HepG2 (cell line): ENCODE results near the gene RELL1. TPM values are rescaled to one million over a fixed set of nuclear protein-coding genes. Genes with fewer than 3 reads are reported as not detected.
A peak's percentile ranks its signal among the peaks of the same experiment; 100 is the strongest.

Experiments used
- DRAP1 ChIP-seq: IDR thresholded peaks from 2 replicates; pipeline ENCODE4 v1.6.1; 2016; ENCODE audit warnings: missing genetic modification reagents, missing compliant biosample characterization
- GLMP ChIP-seq: sonication (generic); formaldehyde crosslinking; IDR thresholded peaks from 2 replicates; pipeline ENCODE4 v1.9.0; 2021; ENCODE audit warnings: missing genetic modification reagents, mild to moderate bottlenecking, borderline replicate concordance
- HCFC1 ChIP-seq: fragments of 150-350 bp; IDR thresholded peaks from 2 replicates; pipeline ENCODE4 v1.6.1; 2014; ENCODE audit warnings: low read depth, low read length
- KDM5B ChIP-seq: sonication (generic); formaldehyde crosslinking; IDR thresholded peaks from 2 replicates; pipeline ENCODE4 v1.4.0; 2020; ENCODE audit warnings: missing genetic modification reagents, mild to moderate bottlenecking, borderline replicate concordance
- NONO ChIP-seq, 2 experiments: fragments of 450-650 bp in 1 of 2; sonication (generic) in 1 of 2; formaldehyde crosslinking in 1 of 2; IDR thresholded peaks in 1 of 2; conservative IDR thresholded peaks in 1 of 2; 2 replicates each; pipeline versions ENCODE4 v1.6.1 to v1.8.0; 2017 to 2022; ENCODE audit warnings: mild to moderate bottlenecking in 1 of 2, missing genetic modification reagents in 1 of 2, moderate library complexity in 1 of 2
- PHF5A ChIP-seq: IDR thresholded peaks from one replicate; pipeline ENCODE4 v1.6.1; 2018; ENCODE audit warnings: low read depth, missing genetic modification reagents; ENCODE audit not compliant: unreplicated experiment
- PRDM15 ChIP-seq: sonication (generic); formaldehyde crosslinking; IDR thresholded peaks from 2 replicates; pipeline ENCODE4 v1.4.0; 2020; ENCODE audit warnings: missing genetic modification reagents
- SMAD3 ChIP-seq: sonication (generic); formaldehyde crosslinking; IDR thresholded peaks from 2 replicates; pipeline ENCODE4 v1.4.0; 2020; ENCODE audit warnings: missing genetic modification reagents
- SNRNP70 ChIP-seq: fragments of 200-400 bp; formaldehyde crosslinking; IDR thresholded peaks from 2 replicates; pipeline ENCODE4 v1.6.1; 2017; ENCODE audit warnings: mild to moderate bottlenecking, low read depth, low read length, moderate library complexity
- YEATS2 ChIP-seq: sonication (generic); formaldehyde crosslinking; IDR thresholded peaks from 2 replicates; pipeline ENCODE4 v1.4.0; 2020; ENCODE audit warnings: missing genetic modification reagents, borderline replicate concordance
- ZBTB25 ChIP-seq: IDR thresholded peaks from 2 replicates; pipeline ENCODE4 v1.6.1; 2018; ENCODE audit warnings: missing genetic modification reagents
- ZBTB34 ChIP-seq: sonication (generic); formaldehyde crosslinking; IDR thresholded peaks from 2 replicates; pipeline ENCODE4 v1.8.0; 2022; ENCODE audit warnings: mild to moderate bottlenecking, missing genetic modification reagents
- ZMYM3 ChIP-seq: sonication (generic); formaldehyde crosslinking; IDR thresholded peaks from 2 replicates; pipeline ENCODE4 v1.5.1; 2020; ENCODE audit warnings: mild to moderate bottlenecking, missing genetic modification reagents
- ZNF333 ChIP-seq: sonication (generic); formaldehyde crosslinking; IDR thresholded peaks from 2 replicates; pipeline ENCODE4 v1.4.0; 2020; ENCODE audit warnings: mild to moderate bottlenecking, missing genetic modification reagents, borderline replicate concordance
- ZNF644 ChIP-seq: IDR thresholded peaks from 2 replicates; pipeline ENCODE4 v1.6.1; 2016; ENCODE audit warnings: low read depth
- ZNF770 ChIP-seq: sonication (generic); formaldehyde crosslinking; IDR thresholded peaks from 2 replicates; pipeline ENCODE4 v1.5.0; 2020; ENCODE audit warnings: mild to moderate bottlenecking, missing genetic modification reagents
- ZSCAN20 ChIP-seq: sonication (generic); formaldehyde crosslinking; IDR thresholded peaks from 2 replicates; pipeline ENCODE4 v1.4.0; 2020; ENCODE audit warnings: missing genetic modification reagents, mild to moderate bottlenecking, borderline replicate concordance
- polyA plus RNA-seq, 8 experiments: library from polyadenylated mRNA; depleted of rRNA in 3 of 8; stranded (reverse) in 7 of 8; unstranded in 1 of 8; fragments of >200 nt; fragmentation: Illumina TruSeq in 4 of 8; extraction: Trizol in 4 of 8; gene quantifications; 2 replicates each; pipeline versions ENCODE4 v1.2.1 to v1.2.3, GENCODE V29; 2011 to 2016; ENCODE audit warnings: low read depth in 4 of 8, missing spikeins in 1 of 8, mixed read lengths in 1 of 8; ENCODE audit not compliant: insufficient read depth in 1 of 8
- total RNA-seq, 5 experiments: library from RNA; depleted of rRNA; stranded (reverse); fragments of >200 nt; fragmentation: Illumina TruSeq; extraction: Trizol; gene quantifications; 2 replicates each; pipeline ENCODE4 v1.2.3, GENCODE V29; 2016; ENCODE audit warnings: low read depth in 1 of 5

The RELL1 gene
- total and polyA plus RNA-seq, 2 of the 13 experiments (the other 11 are each of a cell fraction or from before 2014, with no cell fraction given) = 8.4 to 58.4 TPM

- TF ChIP-seq ZBTB34 (no peak), DRAP1 (CRISPR knock-in tag) (no peak), SMAD3 (CRISPR knock-in tag) (no peak), SNRNP70 (no peak), ZNF770 (no peak), GLMP (CRISPR knock-in tag) (no peak), KDM5B (CRISPR knock-in tag) (no peak), PRDM15 (CRISPR knock-in tag) (no peak), ZBTB25 (no peak), ZSCAN20 (no peak), ZMYM3 (CRISPR knock-in tag) (no peak), PHF5A (CRISPR knock-in tag) (no peak), ZNF644 (peak; percentile 66; the same call in 1 of the 2 replicates), NONO (IDR thresholded peaks at IDR 0.05) (no peak), NONO (CRISPR knock-in tag; conservative IDR thresholded peaks at IDR 0.05) (0 out of 2 replicates have a peak, but pooled peaks have one; percentile 26), ZNF333 (no peak), YEATS2 (CRISPR knock-in tag) (no peak), HCFC1 (no peak)
These were observed 44.0 kb downstream of the RELL1 start (continued) for GRCh38 chr4:37641886-37642849.
